Inflammatory macrophage (primary cell): ENCODE data around the gene ZFYVE19.
A peak's percentile ranks its signal among the peaks of the same experiment; 100 is the strongest.
"Not testable (repeated sequence)": the region's sequence is repeated elsewhere in the genome, so short reads cannot be mapped to it uniquely, and the experiment has no call there.

Experiments used
- DNase-seq, 2 donors: peaks; one replicate each; pipeline ENCODE4 v3.0.0-alpha.2; 2020 to 2022

Gene ZFYVE19

DNA sequence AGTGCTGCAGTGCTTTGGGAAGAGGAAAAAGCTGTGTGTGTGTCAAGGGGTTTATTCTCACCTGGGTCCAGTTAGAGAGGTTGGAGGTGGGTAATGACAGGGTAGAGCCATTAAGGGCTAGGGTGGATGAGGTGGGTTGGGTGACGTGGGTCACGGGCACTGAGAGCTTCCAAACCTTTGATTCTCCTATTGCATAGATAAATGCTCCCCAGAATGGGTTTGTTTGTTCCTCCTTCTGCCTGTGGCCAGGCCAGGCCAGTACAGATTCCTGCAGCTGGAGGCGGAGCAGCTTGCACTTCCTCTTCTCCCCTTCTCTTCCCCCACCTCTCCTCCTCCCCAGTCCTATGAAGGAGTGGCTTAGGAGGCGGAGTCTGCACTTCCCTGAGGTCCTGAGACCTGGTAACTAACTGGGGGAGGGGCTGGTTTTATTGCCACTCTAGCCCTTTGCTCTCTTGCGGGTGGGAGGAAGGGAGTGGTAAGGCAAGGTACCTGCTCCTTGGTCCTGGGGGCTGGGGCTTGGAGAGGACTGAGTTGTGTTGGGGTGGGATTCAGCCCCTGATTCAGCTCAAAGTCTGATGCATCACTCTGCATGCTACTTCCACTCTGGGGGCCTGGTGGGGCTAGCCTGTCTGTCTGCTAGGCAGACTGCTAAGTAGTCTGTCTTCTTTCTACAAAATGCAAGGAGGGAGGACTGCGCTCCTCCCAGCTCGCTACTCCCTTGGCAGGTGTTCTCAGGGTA is 40.5 kb downstream of the ZFYVE19 start:
- peak; percentile 92 to 94 for DNase-seq

DNA sequence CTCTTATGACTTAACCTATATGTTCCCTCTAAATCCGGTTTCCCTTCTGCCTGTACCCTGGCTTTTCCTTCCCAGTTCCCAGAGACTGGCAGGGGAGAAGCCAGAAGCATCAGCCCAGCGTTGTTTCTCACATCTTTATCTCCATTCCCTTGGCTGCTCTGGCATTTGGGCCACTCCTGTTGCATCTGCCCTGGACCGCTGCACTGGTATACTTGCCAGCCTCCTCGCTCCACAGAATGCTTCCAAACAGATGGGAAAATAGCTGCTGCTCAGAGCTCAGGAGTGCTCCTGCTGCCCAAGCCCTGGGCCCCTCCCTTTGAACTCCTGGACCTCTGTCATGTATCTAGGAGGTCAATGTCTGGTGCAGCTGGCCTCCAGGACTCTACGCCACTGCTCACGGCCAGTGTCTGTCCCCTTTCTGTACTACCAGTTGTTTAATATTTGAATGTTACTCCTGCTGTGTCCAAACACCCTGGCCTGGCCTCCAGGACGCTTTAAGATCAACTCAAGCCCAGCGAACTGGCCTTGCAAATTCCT is 43.8 kb downstream of the ZFYVE19 start:
- DNase-seq = no peak

DNA sequence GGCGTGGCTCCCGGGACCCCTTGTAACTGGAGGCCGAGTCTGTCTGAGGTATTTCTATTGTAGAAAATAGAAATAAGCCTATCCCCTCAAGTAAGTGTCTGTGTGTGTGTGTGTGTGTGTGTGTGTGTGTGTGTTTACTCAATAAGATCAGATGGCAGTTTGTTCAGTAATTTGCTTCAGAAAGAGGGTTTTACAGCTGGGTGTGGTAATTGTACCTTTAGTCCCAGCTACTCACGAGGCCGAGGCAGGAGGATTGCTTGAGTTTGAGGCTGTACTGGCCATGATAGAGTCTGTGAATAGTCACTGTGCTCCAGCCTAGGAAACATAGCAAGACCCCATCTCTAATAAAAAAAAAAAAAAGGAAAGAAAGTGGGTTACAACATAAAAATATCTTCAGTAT is 45.6 kb downstream of the ZFYVE19 start:
- DNase-seq = no peak

DNA sequence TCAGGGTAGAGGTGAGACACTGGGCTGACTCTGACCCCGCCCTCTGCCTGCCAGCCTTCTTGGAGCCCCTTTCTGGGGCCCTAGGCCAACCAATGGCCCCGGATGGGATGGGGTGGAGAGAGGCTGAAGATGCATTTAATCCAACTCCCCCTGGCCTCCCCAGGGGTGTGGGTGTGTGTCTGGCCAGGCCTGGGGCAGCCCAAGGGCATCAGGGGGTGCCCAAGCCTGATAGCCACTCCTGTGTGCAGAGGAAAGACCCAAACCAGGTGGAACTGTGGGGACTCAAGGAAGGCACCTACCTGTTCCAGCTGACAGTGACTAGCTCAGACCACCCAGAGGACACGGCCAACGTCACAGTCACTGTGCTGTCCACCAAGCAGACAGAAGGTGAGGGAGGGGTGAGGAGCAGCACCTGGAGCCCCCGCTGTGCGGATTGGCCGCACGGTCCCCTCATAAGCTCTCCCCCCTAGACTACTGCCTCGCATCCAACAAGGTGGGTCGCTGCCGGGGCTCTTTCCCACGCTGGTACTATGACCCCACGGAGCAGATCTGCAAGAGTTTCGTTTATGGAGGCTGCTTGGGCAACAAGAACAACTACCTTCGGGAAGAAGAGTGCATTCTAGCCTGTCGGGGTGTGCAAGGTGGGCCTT is 46.5 kb downstream of the ZFYVE19 start:
- no peak for DNase-seq

DNA sequence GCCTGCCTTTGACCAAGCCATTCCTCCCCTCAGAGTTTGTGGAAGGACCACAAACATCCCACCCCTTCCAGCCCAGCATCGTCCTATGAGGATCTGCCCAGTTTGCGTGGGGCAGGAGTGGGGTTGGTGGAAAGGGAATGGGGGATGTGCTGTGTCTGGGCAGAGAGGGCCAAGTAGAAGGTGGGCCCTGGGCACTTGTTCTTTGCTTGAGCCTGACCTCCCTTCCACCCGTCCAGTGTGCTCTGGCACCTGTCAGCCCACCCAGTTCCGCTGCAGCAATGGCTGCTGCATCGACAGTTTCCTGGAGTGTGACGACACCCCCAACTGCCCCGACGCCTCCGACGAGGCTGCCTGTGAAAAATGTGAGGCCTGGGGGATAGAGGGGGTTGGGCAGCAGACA is 47.3 kb downstream of the ZFYVE19 start:
- no peak for DNase-seq

DNA sequence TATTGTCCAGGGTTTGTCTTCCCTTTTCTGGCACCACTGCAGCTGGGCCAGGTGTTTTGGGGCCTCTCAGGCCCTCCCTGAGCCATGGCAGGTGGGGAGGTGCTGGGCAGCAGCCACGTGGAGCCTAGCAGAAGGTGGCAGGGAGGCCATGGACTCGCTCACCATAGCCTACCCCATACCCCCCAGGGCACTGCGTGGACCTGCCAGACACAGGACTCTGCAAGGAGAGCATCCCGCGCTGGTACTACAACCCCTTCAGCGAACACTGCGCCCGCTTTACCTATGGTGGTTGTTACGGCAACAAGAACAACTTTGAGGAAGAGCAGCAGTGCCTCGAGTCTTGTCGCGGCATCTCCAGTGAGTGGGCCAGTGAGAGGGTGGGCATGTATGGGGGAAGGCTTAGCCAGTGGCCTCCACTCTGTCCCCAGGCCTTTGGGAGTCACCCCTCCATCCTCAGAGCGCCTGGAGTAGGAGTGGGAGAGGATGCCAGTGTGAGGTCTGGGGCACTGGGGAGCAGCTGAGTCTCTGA is 48.9 kb downstream of the ZFYVE19 start:
- DNase-seq = no peak

DNA sequence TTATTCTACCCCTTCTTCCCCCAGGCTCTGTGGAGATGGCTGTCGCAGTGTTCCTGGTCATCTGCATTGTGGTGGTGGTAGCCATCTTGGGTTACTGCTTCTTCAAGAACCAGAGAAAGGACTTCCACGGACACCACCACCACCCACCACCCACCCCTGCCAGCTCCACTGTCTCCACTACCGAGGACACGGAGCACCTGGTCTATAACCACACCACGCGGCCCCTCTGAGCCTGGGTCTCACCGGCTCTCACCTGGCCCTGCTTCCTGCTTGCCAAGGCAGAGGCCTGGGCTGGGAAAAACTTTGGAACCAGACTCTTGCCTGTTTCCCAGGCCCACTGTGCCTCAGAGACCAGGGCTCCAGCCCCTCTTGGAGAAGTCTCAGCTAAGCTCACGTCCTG is 49.9 kb downstream of the ZFYVE19 start:
- no peak for DNase-seq

DNA sequence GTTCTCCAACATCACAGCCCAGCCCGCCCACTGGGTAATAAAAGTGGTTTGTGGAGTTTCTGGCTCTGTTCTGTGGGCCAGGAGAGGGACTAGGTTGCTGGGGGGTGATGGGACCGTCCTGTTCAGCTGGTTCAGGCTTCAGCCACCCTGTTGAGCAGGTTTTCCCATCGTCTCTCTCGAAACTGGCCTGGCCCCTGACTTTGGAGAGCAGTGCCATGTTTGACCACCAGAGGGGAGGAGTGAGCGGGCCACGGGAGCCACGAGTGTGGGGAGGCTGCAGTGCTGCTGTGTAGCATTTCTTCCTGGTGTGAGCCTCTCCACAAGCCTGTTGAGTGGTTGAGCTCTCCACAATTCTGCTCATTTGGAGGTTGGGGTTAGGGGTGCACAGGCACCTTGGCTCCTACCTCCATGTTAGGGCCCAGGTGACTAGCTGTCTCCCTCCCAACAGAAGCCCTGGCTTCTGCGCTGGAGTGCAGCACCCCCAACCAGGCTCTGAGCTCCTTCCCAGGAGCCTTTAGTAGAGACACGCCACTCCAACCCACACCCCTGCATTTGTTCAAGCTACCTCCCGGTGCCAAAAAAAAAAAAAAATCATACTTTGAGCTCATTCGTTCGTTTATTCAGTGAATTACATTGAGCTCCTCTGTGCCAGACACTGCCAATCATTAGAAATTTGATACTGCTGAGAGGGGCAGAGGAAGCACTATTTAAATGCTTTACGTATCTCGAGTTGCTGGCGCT is 50.9 kb downstream of the ZFYVE19 start:
- peak; percentile 71 to 75 for DNase-seq

DNA sequence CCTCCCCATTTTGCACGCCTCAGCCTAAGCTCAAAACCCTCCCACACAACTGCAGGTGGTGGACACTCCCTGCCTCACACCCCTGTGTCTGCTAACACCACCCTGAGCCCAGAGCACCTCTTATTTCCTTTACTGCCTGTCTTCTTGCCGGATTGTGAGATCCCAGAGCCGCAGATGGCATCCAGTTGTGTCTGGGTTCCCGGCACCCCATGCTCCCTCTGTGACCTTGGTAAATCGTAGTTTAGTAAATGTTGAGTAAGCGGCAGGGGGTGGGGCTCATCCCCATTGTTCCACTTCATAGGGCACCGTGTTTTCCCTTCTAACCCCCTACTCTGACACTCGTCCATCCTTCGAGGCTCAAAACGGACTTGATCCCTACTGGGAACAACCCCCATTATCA is 51.8 kb downstream of the ZFYVE19 start:
- no peak for DNase-seq

DNA sequence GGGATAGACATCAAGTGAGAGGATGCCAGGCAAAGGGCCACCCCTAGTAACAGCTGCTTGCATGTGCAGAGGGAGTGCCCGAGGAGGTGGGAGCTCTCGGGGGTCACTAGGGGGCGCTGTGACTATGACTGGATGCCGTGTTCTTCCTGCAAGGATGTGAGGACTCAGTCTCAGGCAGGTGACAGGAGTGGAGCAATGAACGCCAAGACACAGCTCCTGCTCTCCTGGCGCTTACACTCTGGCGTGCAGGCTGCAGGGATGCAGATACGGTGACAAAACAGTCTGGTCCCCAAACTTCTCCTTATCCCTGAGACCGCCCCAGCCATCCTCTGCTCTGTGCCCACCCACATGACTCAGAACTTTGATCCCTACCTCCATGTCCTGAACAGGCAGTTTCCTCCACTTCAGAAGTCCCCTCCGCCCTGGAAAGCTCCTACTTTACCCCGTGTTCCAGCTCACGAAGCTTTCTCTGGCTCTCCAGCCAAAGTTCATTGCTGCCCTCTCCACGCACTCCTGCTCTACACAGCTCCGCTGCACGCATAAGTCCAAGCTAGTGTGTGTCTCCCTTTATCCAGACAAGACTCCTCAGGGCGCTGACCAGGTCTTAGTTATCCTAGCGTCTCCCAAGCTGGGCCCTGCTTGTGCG is 52.4 kb downstream of the ZFYVE19 start:
- DNase-seq = peak; percentile 68 to 71

DNA sequence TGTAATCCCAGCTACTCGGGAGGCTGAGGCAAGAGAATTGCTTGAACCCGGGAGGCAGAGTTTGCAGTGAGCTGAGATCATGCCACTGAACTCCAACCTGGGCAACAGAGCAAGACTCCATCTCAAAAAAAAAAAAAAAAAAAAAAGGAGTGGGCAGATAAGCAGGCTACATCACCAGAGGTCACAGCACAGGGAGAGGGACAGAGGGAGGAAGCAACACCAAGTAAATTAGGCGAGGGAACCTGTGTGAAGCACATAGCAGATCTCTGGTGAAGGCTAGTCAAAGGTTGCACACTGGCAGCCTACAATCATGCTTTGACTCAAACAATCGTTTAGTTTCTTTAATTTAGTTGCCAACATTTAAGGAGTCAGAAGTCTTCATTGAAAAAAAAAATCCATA is 54.3 kb downstream of the ZFYVE19 start:
- not testable (repeated sequence) for DNase-seq

DNA sequence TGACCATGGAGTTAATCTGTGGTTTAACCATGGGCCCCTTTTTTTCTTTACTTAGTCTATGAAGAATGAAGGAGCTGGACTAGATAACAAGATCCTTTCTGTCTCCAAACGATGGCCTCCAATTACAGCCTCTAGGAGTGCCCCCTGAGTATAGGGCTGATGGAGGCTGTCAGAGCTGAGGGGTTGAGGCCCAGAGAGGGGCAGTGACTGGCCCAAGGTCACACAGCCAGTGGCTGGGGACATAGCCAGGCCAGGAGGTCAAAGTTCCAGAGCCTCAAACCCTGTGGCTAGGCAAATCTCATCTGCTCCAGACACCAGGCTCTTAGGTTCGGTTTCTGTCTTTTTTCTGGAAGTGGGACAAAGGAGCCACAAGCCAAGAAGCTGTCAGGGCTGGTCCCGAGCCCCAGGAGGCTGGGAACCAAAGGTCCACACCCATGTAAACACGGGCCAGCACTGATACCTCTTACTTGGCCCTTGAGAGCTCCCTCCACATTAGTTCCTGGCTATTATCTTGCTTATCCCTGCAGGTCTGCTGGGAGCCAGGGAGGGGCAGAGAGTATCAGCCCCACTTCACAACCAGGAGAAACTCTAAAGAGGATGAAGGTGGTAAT is 56.9 kb downstream of the ZFYVE19 start:
- no peak for DNase-seq
